GM12874 (cell line): ENCODE data around the gene HSPH1.

Experiments
- CTCF ChIP-seq: IDR thresholded peaks from 2 replicates; pipeline ENCODE4 v1.5.1; 2011; ENCODE audit warnings: low read depth, mild to moderate bottlenecking, control low read depth, low read length, moderate library complexity; ENCODE audit not compliant: insufficient read depth

HSPH1 gene

GRCh38 chr13:31149604-31150003 lies 12.1 kb downstream of the HSPH1 start:
- TF ChIP-seq CTCF: no peak

- no peak for TF ChIP-seq CTCF
These were observed 16.3 kb downstream of the HSPH1 start for GRCh38 chr13:31145417-31145816.

GRCh38 chr13:31138515-31138914 lies 23.2 kb downstream of the HSPH1 start:
- TF ChIP-seq CTCF: no peak

GRCh38 chr13:31136724-31137123 lies 25.0 kb downstream of the HSPH1 start:
- TF ChIP-seq CTCF: no peak

- TF ChIP-seq CTCF: no peak
These were observed 27.5 kb downstream of the HSPH1 start for GRCh38 chr13:31134039-31134711.

- TF ChIP-seq CTCF: no peak
These were observed 28.1 kb downstream of the HSPH1 start for GRCh38 chr13:31133621-31134020.

DNA sequence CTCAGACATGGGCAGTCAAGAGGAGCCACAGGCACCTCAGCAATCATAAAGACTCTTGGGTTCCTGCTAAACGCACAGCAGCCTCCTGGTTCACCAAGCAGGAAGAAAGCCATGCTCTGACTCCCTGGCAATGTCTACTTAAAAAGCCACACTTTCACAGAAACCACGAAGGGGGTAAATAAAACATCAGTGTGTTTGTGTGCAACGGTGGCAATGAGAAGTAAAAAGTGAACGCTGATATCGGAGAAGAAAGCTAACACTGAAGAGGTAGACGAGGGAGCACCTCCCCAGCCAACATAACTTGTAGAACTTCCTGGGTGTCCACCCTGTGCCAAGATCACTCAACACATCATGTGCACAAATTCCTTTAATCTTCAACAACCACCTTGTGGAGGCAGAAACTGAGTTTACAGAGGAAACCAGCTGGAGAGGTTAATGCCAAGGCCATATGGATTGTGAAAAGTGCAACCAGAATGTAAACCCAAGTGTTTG lies 30.2 kb downstream of the HSPH1 start:
- TF ChIP-seq CTCF: no peak
